ENCODE measurements around the gene RNFT2.

GRCh38 chr12:116734156-116734768 is 3.9 kb upstream of the RNFT2 start:
- TF ChIP-seq, protein P1, sequence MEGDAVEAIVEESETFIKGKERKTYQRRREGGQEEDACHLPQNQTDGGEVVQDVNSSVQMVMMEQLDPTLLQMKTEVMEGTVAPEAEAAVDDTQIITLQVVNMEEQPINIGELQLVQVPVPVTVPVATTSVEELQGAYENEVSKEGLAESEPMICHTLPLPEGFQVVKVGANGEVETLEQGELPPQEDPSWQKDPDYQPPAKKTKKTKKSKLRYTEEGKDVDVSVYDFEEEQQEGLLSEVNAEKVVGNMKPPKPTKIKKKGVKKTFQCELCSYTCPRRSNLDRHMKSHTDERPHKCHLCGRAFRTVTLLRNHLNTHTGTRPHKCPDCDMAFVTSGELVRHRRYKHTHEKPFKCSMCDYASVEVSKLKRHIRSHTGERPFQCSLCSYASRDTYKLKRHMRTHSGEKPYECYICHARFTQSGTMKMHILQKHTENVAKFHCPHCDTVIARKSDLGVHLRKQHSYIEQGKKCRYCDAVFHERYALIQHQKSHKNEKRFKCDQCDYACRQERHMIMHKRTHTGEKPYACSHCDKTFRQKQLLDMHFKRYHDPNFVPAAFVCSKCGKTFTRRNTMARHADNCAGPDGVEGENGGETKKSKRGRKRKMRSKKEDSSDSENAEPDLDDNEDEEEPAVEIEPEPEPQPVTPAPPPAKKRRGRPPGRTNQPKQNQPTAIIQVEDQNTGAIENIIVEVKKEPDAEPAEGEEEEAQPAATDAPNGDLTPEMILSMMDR (optimal IDR thresholded peaks at IDR 0.05 in 1 of 3, IDR thresholded peaks at IDR 0.05 in 1 of 3, conservative IDR thresholded peaks at IDR 0.05 in 1 of 3; ENCODE audit: extremely low read depth in 1 of 3, insufficient read depth in 2 of 3, low read length in 3 of 3) = no peak
- no peak for TF ChIP-seq EZH2 (IDR thresholded peaks at IDR 0.05; ENCODE audit: low read length)

Measured in keratinocyte (primary cell).